K562 (cell line): ENCODE results near the gene ABHD16B. TPM values are rescaled to one million over a fixed set of nuclear protein-coding genes. Genes with fewer than 3 reads are reported as not detected.
A peak's percentile ranks its signal among the peaks of the same experiment; 100 is the strongest.

ENCODE experiments used
- ATF7 ChIP-seq: fragments of 450-650 bp; IDR thresholded peaks from 2 replicates; pipeline ENCODE4 v1.7.1; 2014; ENCODE audit warnings: mild to moderate bottlenecking, moderate library complexity
- CCNT2 ChIP-seq: IDR thresholded peaks from 2 replicates; pipeline ENCODE4 v1.6.1; 2011; ENCODE audit warnings: borderline replicate concordance, low read depth, mild to moderate bottlenecking, moderate library complexity, mixed read lengths, low read length; ENCODE audit not compliant: insufficient read length; ENCODE audit errors: extremely low read depth
- CHAMP1 ChIP-seq: fragments of 450-650 bp; IDR thresholded peaks from 2 replicates; pipeline ENCODE4 v1.6.1; 2016; ENCODE audit warnings: mild to moderate bottlenecking
- DACH1 ChIP-seq: fragments of 450-650 bp; IDR thresholded peaks from 2 replicates; pipeline ENCODE4 v1.6.1; 2018; ENCODE audit not compliant: partially characterized antibody
- GABPB1 ChIP-seq: sonication (generic); formaldehyde crosslinking; IDR thresholded peaks from 2 replicates; pipeline ENCODE4 v1.8.0; 2022; ENCODE audit warnings: mild to moderate bottlenecking, missing genetic modification reagents
- KLF1 ChIP-seq: fragments of 450-650 bp; IDR thresholded peaks from 2 replicates; pipeline ENCODE4 v1.6.1; 2016; ENCODE audit warnings: missing genetic modification characterization, missing compliant biosample characterization
- KLF13 ChIP-seq: fragments of 450-650 bp; IDR thresholded peaks from 2 replicates; pipeline ENCODE4 v1.6.1; 2016; ENCODE audit warnings: missing genetic modification characterization, low read depth, mild to moderate bottlenecking, missing compliant biosample characterization, moderate library complexity, borderline replicate concordance
- MAFG ChIP-seq: fragments of 450-650 bp; conservative IDR thresholded peaks from 2 replicates; pipeline ENCODE4 v1.6.1; 2016; ENCODE audit warnings: missing genetic modification characterization, missing compliant biosample characterization
- MCM7 ChIP-seq, 2 experiments: fragments of 450-650 bp; IDR thresholded peaks; 2 replicates each; pipeline ENCODE4 v1.6.1; 2016 to 2018
- MTA3 ChIP-seq: fragments of 450-650 bp; formaldehyde crosslinking; IDR thresholded peaks from 2 replicates; pipeline ENCODE4 v1.6.1; 2017; ENCODE audit warnings: mild to moderate bottlenecking, borderline replicate concordance
- NCOA6 ChIP-seq: fragments of 450-650 bp; IDR thresholded peaks from 2 replicates; pipeline ENCODE4 v1.6.1; 2017; ENCODE audit warnings: mild to moderate bottlenecking
- NFE2L1 ChIP-seq: fragments of 450-650 bp; IDR thresholded peaks from 2 replicates; pipeline ENCODE4 v1.6.1; 2016; ENCODE audit warnings: missing genetic modification characterization, low read depth, mild to moderate bottlenecking, missing compliant biosample characterization, moderate library complexity, borderline replicate concordance
- PRMT5 ChIP-seq: sonication (generic); formaldehyde crosslinking; IDR thresholded peaks from 2 replicates; pipeline ENCODE4 v1.5.0; 2020; ENCODE audit warnings: missing genetic modification reagents
- RB1 ChIP-seq: fragments of 450-650 bp; IDR thresholded peaks from 2 replicates; pipeline ENCODE4 v1.6.1; 2017; ENCODE audit warnings: low read depth, mild to moderate bottlenecking
- RBFOX2 ChIP-seq: fragments of 200-400 bp; formaldehyde crosslinking; IDR thresholded peaks from 2 replicates; pipeline ENCODE4 v1.6.1; 2017; ENCODE audit warnings: low read depth, mild to moderate bottlenecking, low read length, moderate library complexity
- SAFB ChIP-seq: fragments of 200-400 bp; formaldehyde crosslinking; IDR thresholded peaks from 2 replicates; pipeline ENCODE4 v1.6.1; 2017; ENCODE audit warnings: low read depth, low read length, borderline replicate concordance
- SIN3A ChIP-seq, 2 experiments: fragments of 150-350 bp in 1 of 2; IDR thresholded peaks; 2 replicates each; pipeline ENCODE4 v1.6.1; 2011 to 2016; ENCODE audit warnings: borderline replicate concordance in 2 of 2, low read depth in 2 of 2, low read length in 2 of 2, mild to moderate bottlenecking in 2 of 2, moderate library complexity in 2 of 2; ENCODE audit not compliant: control insufficient read depth in 1 of 2
- SMARCA4 ChIP-seq: fragments of 450-650 bp; IDR thresholded peaks from 2 replicates; pipeline ENCODE4 v1.6.1; 2016
- THAP12 ChIP-seq: fragments of 250-450 bp; sonication (Bioruptor Pico); IDR thresholded peaks from 2 replicates; pipeline ENCODE4 v1.9.0; 2021; ENCODE audit warnings: mild to moderate bottlenecking, inconsistent platforms
- ZBTB2 ChIP-seq: fragments of 450-650 bp; IDR thresholded peaks from 2 replicates; pipeline ENCODE4 v1.6.1; 2016; ENCODE audit warnings: antibody characterized with exemption
- ZNF165 ChIP-seq: fragments of 250-450 bp; sonication (Bioruptor Pico); IDR thresholded peaks from 2 replicates; pipeline ENCODE4 v1.4.0; 2020; ENCODE audit warnings: borderline replicate concordance
- ZNF431 ChIP-seq: sonication (generic); formaldehyde crosslinking; IDR thresholded peaks from 2 replicates; pipeline ENCODE4 v1.8.0; 2022; ENCODE audit warnings: mild to moderate bottlenecking, missing genetic modification reagents
- ZSCAN29 ChIP-seq: fragments of 450-650 bp; IDR thresholded peaks from 2 replicates; pipeline ENCODE4 v1.6.1; 2017
- polyA plus RNA-seq, 8 experiments: library from polyadenylated mRNA; depleted of rRNA in 4 of 8; stranded (reverse) in 5 of 8; unstranded in 3 of 8; fragments of >200 nt; fragmentation: Nextera tagmentation in 2 of 8; fragmentation: Illumina TruSeq in 1 of 8; extraction: Ambion mirVana in 2 of 8; extraction: Trizol in 1 of 8; gene quantifications; 2 replicates each; pipeline versions ENCODE4 v1.2.1 to v1.2.3, GENCODE V29; 2011 to 2014; ENCODE audit warnings: inconsistent platforms in 1 of 8, missing spikeins in 1 of 8
- total RNA-seq, 7 experiments: library from RNA; depleted of rRNA in 6 of 7; stranded (reverse); fragments of >200 nt in 6 of 7; fragmentation: Illumina TruSeq in 2 of 7; extraction: Trizol in 2 of 7; gene quantifications; 2 replicates each; pipeline versions ENCODE4 v1.2.1 to v1.2.3, GENCODE V29; 2011 to 2021; ENCODE audit warnings: low replicate concordance in 1 of 7

ABHD16B gene
- total and polyA plus RNA-seq, 9 of the 15 experiments (the other 6 are each of a cell fraction or from before 2014, with no cell fraction given), result not detected

GRCh38 chr20:63894358-63895201, 33.3 kb downstream of the ABHD16B start, which contains the start of gene DNAJC5 (continued):
- TF ChIP-seq THAP12 (CRISPR knock-in tag), result no peak
- TF ChIP-seq NCOA6, result no peak
- TF ChIP-seq KLF1 (tag), result peak; percentile 38; the same call in 1 of the 2 replicates
- TF ChIP-seq ZNF431 (CRISPR knock-in tag), result no peak
- no peak for TF ChIP-seq MAFG
- no peak for TF ChIP-seq SMARCA4
- TF ChIP-seq ATF7, result peak; percentile 54
- peak; percentile 87 for TF ChIP-seq CCNT2
- TF ChIP-seq RBFOX2, result peak; percentile 56
- TF ChIP-seq SAFB, result peak; percentile 100
- no peak for TF ChIP-seq CHAMP1
- peak; percentile 61 to 77; a peak in 2 of 4 replicates for TF ChIP-seq SIN3A (IDR thresholded peaks at IDR 0.05; ENCODE audit: borderline replicate concordance in 2 of 2, control insufficient read depth in 1 of 2, low read depth in 2 of 2, low read length in 2 of 2)
- TF ChIP-seq MTA3, result peak; percentile 96
- no peak for TF ChIP-seq ZSCAN29
- TF ChIP-seq PRMT5 (CRISPR knock-in tag), result no peak
- no peak for TF ChIP-seq MCM7 (IDR thresholded peaks at IDR 0.05)
- TF ChIP-seq KLF13 (tag), result no peak
- no peak for TF ChIP-seq DACH1
- TF ChIP-seq ZNF165, result no peak
- TF ChIP-seq GABPB1, result peak; percentile 46; the same call in 1 of the 2 replicates
- TF ChIP-seq NFE2L1 (tag), result no peak
- peak; percentile 95 for TF ChIP-seq ZBTB2
- TF ChIP-seq RB1, result peak; percentile 71; the same call in 1 of the 2 replicates
